B cell (primary cell): ENCODE data around the gene ZSCAN10. TPM values are rescaled to one million over a fixed set of nuclear protein-coding genes. Genes with fewer than 3 reads are reported as not detected.

Experiments used
- ATAC-seq: fragments of 200-7000 bp; cut with Tn5 transposase; one replicate; pipeline ENCODE4 v1.10.0; 2021; ENCODE audit warnings: low read depth, mild to moderate bottlenecking, moderate number of reproducible peaks, moderate library complexity
- CTCF ChIA-PET: fragments of 350-600 bp; sonication (Branson Sonifier 250); formaldehyde crosslinking; loops from one replicate; lab custom pipeline; 2021; ENCODE audit warnings: antibody characterized with exemption, inconsistent platforms; lab: Charles Lee
- POLR2A ChIA-PET: fragments of 350-600 bp; sonication (Branson Sonifier 250); formaldehyde crosslinking; loops from one replicate; lab custom pipeline; 2021; ENCODE audit warnings: antibody characterized with exemption; lab: Charles Lee
- DNase-seq: peaks from one replicate; pipeline ENCODE4 v3.0.0; 2013
- H2AFZ ChIP-seq: 2 replicates; pipeline ENCODE4 v1.6.1; 2012; ENCODE audit warnings: mild to moderate bottlenecking, low read depth, low read length; ENCODE audit not compliant: insufficient read depth, poor library complexity, severe bottlenecking
- H3K27ac ChIP-seq, 2 donors: 1 replicate in 1 of 2; 2 replicates in 1 of 2; pipeline ENCODE4 v1.5.1; 2012 to 2013; ENCODE audit warnings: low read length in 2 of 2, mild to moderate bottlenecking in 2 of 2, moderate library complexity in 1 of 2
- H3K27me3 ChIP-seq, 4 experiments: fragments of 200-600 bp in 1 of 4; sonication (generic) in 1 of 4; replicated peaks in 1 of 4; 1 replicate in 2 of 4; 2 replicates in 2 of 4; pipeline versions ENCODE4 v1.6.1 to v1.7.0; 2013 to 2016; ENCODE audit warnings: low read length in 3 of 4, mild to moderate bottlenecking in 2 of 4, mixed read lengths in 1 of 4, moderate library complexity in 1 of 4; ENCODE audit not compliant: insufficient read depth in 4 of 4, control insufficient read depth in 3 of 4; ENCODE audit errors: control extremely low read depth in 1 of 4
- H3K36me3 ChIP-seq, 2 experiments: replicated peaks in 1 of 2; 1 replicate in 1 of 2; 2 replicates in 1 of 2; pipeline versions ENCODE4 v1.6.1 to v1.7.1; 2013; ENCODE audit warnings: low read length in 1 of 2; ENCODE audit not compliant: insufficient read depth in 2 of 2, control insufficient read depth in 1 of 2; ENCODE audit errors: control extremely low read depth in 1 of 2, extremely low read depth in 1 of 2
- H3K4me1 ChIP-seq, 2 donors: fragments of 200-600 bp in 1 of 2; sonication (generic) in 1 of 2; 1 replicate in 1 of 2; 2 replicates in 1 of 2; pipeline versions ENCODE4 v1.5.1 to v1.6.1; 2013 to 2017; ENCODE audit warnings: low read length in 2 of 2; ENCODE audit not compliant: control insufficient read depth in 2 of 2, insufficient read depth in 2 of 2
- H3K4me2 ChIP-seq: replicated peaks from 2 replicates; pipeline ENCODE3; 2012; ENCODE audit warnings: mild to moderate bottlenecking, low read depth, low read length; ENCODE audit not compliant: poor library complexity, severe bottlenecking
- H3K4me3 ChIP-seq, 5 experiments: fragments of 200-600 bp in 1 of 5; sonication (generic) in 1 of 5; 1 replicate in 3 of 5; 2 replicates in 2 of 5; pipeline versions ENCODE4 v1.5.1 to v1.7.0; 2011 to 2016; ENCODE audit warnings: low read length in 4 of 5, mild to moderate bottlenecking in 4 of 5, low read depth in 2 of 5, control low read depth in 1 of 5, moderate library complexity in 1 of 5; ENCODE audit not compliant: insufficient read depth in 1 of 5; ENCODE audit errors: control extremely low read depth in 1 of 5, extremely low read depth in 1 of 5
- H3K79me2 ChIP-seq: fragments of 200-600 bp; sonication (generic); one replicate; pipeline ENCODE4 v1.6.0; 2016; ENCODE audit warnings: low read length; ENCODE audit not compliant: control insufficient read depth, insufficient read depth
- H3K9ac ChIP-seq: fragments of 200-600 bp; sonication (generic); 2 replicates; pipeline ENCODE4 v1.6.1; 2017; ENCODE audit warnings: mild to moderate bottlenecking, low read length, moderate library complexity
- H3K9me3 ChIP-seq, 3 donors: one replicate each; pipeline versions ENCODE4 v1.6.1 to v1.7.1; 2013; ENCODE audit warnings: low read length in 2 of 3; ENCODE audit not compliant: control insufficient read depth in 2 of 3, insufficient read depth in 1 of 3; ENCODE audit errors: control extremely low read depth in 1 of 3
- H4K20me1 ChIP-seq: 2 replicates; pipeline ENCODE4 v1.6.0; 2012; ENCODE audit warnings: mild to moderate bottlenecking, low read length; ENCODE audit not compliant: insufficient read depth, control insufficient read depth, poor library complexity, severe bottlenecking
- H3K27ac Mint-ChIP-seq: one replicate; pipeline ENCODE4 v1.8.0; 2021; ENCODE audit warnings: mixed read lengths
- H3K27me3 Mint-ChIP-seq: one replicate; pipeline ENCODE4 v1.8.0; 2021; ENCODE audit warnings: mixed read lengths
- H3K4me1 Mint-ChIP-seq: one replicate; pipeline ENCODE4 v1.8.0; 2021; ENCODE audit warnings: mixed read lengths
- H3K4me3 Mint-ChIP-seq: one replicate; pipeline ENCODE4 v1.8.0; 2021; ENCODE audit warnings: mixed read lengths
- H3K9me3 Mint-ChIP-seq: one replicate; pipeline ENCODE4 v1.8.0; 2022; ENCODE audit warnings: mixed read lengths; ENCODE audit not compliant: insufficient read depth
- EZH2 ChIP-seq: IDR thresholded peaks from 2 replicates; pipeline ENCODE4 v1.6.1; 2012; ENCODE audit warnings: borderline replicate concordance, low read depth, mild to moderate bottlenecking, moderate library complexity, low read length; ENCODE audit not compliant: insufficient read depth, poor library complexity, severe bottlenecking
- WGBS: methylation state at CpG from one replicate; pipeline ENCODE4 v1.1.5; 2013; ENCODE audit warnings: missing lambda C conversion rate; ENCODE audit not compliant: insufficient coverage; 5-methylcytosine and 5-hydroxymethylcytosine counted together
- intact Hi-C: fragments of 100-400 bp; cut with micrococcal nuclease; formaldehyde crosslinking; loops from one replicate; pipeline ENCODE4 v1.10.0; 2022
- polyA plus RNA-seq: library from polyadenylated mRNA; depleted of rRNA; stranded (reverse); fragments of >200 nt; gene quantifications from 2 replicates; pipeline ENCODE4 v1.2.3, GENCODE V29; 2012
- total RNA-seq, 2 donors: library from RNA; stranded (reverse); fragments of 120-200 nt in 1 of 2; gene quantifications; 1 replicate in 1 of 2; 2 replicates in 1 of 2; pipeline versions ENCODE4 v1.2.3 to v1.2.4, GENCODE V29; 2013 to 2022
- TF ChIP-seq, protein P1 (sequence below): fragments of 200-600 bp; IDR thresholded peaks from one replicate; pipeline ENCODE4 v1.8.0; 2022; ENCODE audit warnings: antibody characterized with exemption, mild to moderate bottlenecking

Gene ZSCAN10
- total and polyA plus RNA-seq, 2 donors (not counting 1 experiment from before 2014, with no cell fraction given) = not detected

- peak overlapping the region; percentile 88 for H2AFZ ChIP-seq
- ChIA-PET CTCF (interaction anchor here (0.9 to 11.8 kb wide), 9 partner anchors 9 to 103 kb away, joined by 4 to 238 read pairs (median 7); partner anchors contain the start of gene ZSCAN10), POLR2A (interaction anchor here (0.6 to 4.3 kb wide), 6 partner anchors 16 to 267 kb away, joined by 3 to 31 read pairs (median 5); partner anchors contain the start of genes ZNF174 and ZSCAN32)
- ATAC-seq (no peak), DNase-seq (peak; percentile 33)
- peak overlapping the region; percentile 87 for H3K9ac ChIP-seq
- WGBS = 4% methylated on average over 5 of the region's 7 CpGs
- H3K4me1 Mint-ChIP-seq = peaks cover 39% of the 10 kb centered on the region
- peaks cover 0 to 4% (median 0%) of the 10 kb centered on the region in 3 donors for H3K9me3 ChIP-seq
- TF ChIP-seq, protein P1, sequence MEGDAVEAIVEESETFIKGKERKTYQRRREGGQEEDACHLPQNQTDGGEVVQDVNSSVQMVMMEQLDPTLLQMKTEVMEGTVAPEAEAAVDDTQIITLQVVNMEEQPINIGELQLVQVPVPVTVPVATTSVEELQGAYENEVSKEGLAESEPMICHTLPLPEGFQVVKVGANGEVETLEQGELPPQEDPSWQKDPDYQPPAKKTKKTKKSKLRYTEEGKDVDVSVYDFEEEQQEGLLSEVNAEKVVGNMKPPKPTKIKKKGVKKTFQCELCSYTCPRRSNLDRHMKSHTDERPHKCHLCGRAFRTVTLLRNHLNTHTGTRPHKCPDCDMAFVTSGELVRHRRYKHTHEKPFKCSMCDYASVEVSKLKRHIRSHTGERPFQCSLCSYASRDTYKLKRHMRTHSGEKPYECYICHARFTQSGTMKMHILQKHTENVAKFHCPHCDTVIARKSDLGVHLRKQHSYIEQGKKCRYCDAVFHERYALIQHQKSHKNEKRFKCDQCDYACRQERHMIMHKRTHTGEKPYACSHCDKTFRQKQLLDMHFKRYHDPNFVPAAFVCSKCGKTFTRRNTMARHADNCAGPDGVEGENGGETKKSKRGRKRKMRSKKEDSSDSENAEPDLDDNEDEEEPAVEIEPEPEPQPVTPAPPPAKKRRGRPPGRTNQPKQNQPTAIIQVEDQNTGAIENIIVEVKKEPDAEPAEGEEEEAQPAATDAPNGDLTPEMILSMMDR = no peak
- TF ChIP-seq EZH2 = no peak
- peak overlapping the region; percentile 97 for H3K27ac Mint-ChIP-seq
- no peaks in the 10 kb centered on the region for H3K27me3 Mint-ChIP-seq
- H3K4me3 Mint-ChIP-seq = peak overlapping the region; percentile 98
- H3K4me1 ChIP-seq = peaks cover 21 to 29% of the 10 kb centered on the region in 2 donors
- peak overlapping the region; percentile 86 for H3K4me2 ChIP-seq
- peak overlapping the region; percentile 70 to 99 (median 78) for H3K4me3 ChIP-seq
- H3K27ac ChIP-seq = peak overlapping the region; percentile 91 to 93
- H3K9me3 Mint-ChIP-seq = no peaks in the 10 kb centered on the region
- H3K27me3 ChIP-seq = no peaks in the 10 kb centered on the region
- H3K36me3 ChIP-seq = peaks cover 0 to 8% of the 10 kb centered on the region in 2 experiments
- H4K20me1 ChIP-seq = no peaks in the 10 kb centered on the region
- intact Hi-C loops = no loop called here
- H3K79me2 ChIP-seq = peaks cover 48% of the 10 kb centered on the region
Measured at GRCh38 chr16:3133844-3134243, 34.8 kb upstream of the ZSCAN10 start.

DNA sequence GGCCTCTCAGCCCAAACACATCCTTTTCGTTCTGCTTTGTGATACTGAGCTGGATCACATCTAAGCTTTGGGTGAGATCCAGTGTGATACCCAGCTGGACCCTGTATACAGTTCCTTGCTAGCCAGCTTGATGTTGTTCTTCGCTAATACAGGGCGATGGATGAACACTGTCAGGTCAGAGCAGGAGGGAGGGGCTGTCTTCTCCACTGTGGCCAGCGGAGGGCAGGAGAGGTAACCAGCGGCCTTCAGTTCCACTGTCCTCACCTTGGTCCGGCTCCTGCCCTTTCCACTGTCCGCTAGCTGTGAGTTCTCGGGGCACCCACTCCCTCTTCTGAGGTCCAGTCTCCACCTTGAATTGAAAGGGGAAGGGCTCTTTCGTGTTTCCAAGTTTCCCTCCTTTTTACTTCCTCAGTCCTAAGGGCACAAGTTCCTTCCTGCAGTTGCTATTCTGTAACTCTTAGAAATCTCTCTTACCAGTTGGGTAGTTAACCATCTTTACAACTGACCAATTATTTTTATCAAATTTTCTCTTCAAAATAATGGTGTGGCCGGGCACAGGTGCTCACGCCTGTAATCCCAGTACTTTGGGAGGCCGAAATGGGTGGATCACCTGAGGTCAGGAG, 32.8 kb upstream of the ZSCAN10 start:
- no peaks in the 10 kb centered on the region for H3K27me3 ChIP-seq
- ChIA-PET POLR2A (interaction anchor here (0.6 to 1.0 kb wide), 2 partner anchors 18 to 26 kb away, joined by 3 to 4 read pairs; no protein-coding TSS in a partner anchor), CTCF (interaction anchor here (0.8 to 11.8 kb wide), 15 partner anchors 9 to 129 kb away, joined by 3 to 238 read pairs (median 8); partner anchors contain the start of gene ZSCAN10)
- H3K9me3 Mint-ChIP-seq = no peaks in the 10 kb centered on the region
- H3K36me3 ChIP-seq = peaks cover 2 to 3% of the 10 kb centered on the region in 2 experiments
- peaks cover 0 to 4% (median 0%) of the 10 kb centered on the region in 3 donors for H3K9me3 ChIP-seq
- peaks cover 50% of the 10 kb centered on the region for H3K79me2 ChIP-seq
- H3K4me1 Mint-ChIP-seq = peaks cover 44% of the 10 kb centered on the region
- no peak overlapping the region for H3K4me3 ChIP-seq
- 85% methylated on average over 7 of the region's 12 CpGs for WGBS
- no peak for ATAC-seq
- peak overlapping the region; percentile 50 for H3K27ac Mint-ChIP-seq
- peaks cover 26 to 42% of the 10 kb centered on the region in 2 donors for H3K4me1 ChIP-seq
- no peak overlapping the region for H3K4me2 ChIP-seq
- no peak for TF ChIP-seq EZH2
- TF ChIP-seq, protein P1 = peak; percentile 43
- no peaks in the 10 kb centered on the region for H3K27me3 Mint-ChIP-seq
- H3K9ac ChIP-seq = no peak overlapping the region
- H4K20me1 ChIP-seq = no peaks in the 10 kb centered on the region
- no peak overlapping the region for H2AFZ ChIP-seq
- no peak overlapping the region for H3K4me3 Mint-ChIP-seq
- peak overlapping the region in 1 of 2 donors; percentile 3 for H3K27ac ChIP-seq
- peak; percentile 49 for DNase-seq
- intact Hi-C loops = no loop called here
